ENCODE results near the gene ETV6. TPM values are rescaled to one million over a fixed set of nuclear protein-coding genes. Genes with fewer than 3 reads are reported as not detected.

ETV6 gene
- total and polyA plus RNA-seq, 9 of the 15 experiments (the other 6 are each of a cell fraction or from before 2014, with no cell fraction given): 0.81 to 12.7 (median 4.1) TPM

GRCh38 chr12:11686120-11686519, 36.6 kb downstream of the ETV6 start:
- in situ Hi-C loops (cut with MboI) (no loop called here), intact Hi-C loops (cut with micrococcal nuclease) (no loop called here)
- no peaks in the 10 kb centered on the region for H3K9me1 ChIP-seq (ENCODE audit: control insufficient read depth, insufficient read depth, low read length)
- H3K9me3 ChIP-seq (replicated peaks; ENCODE audit: control insufficient read depth, insufficient read depth, low read depth, low read length): no peaks in the 10 kb centered on the region
- H3K27ac ChIP-seq (ENCODE audit: extremely low read depth, low read depth, low read length): no peak overlapping the region
- BruUV-seq (replicated peaks): no TSS peak
- no peaks in the 10 kb centered on the region for H3K4me1 ChIP-seq (replicated peaks in 1 of 2; ENCODE audit: control insufficient read depth in 2 of 2, insufficient read depth in 2 of 2, low read length in 2 of 2)
- H3K27me3 ChIP-seq (ENCODE audit: control insufficient read depth in 2 of 2, insufficient read depth in 2 of 2, low read length in 2 of 2): no peaks in the 10 kb centered on the region
- ChIA-PET POLR2A (no interaction called here), CTCF (ENCODE audit: low intra/inter-chr PET ratio) (no interaction called here)
- no peaks in the 10 kb centered on the region for H4K20me1 ChIP-seq (replicated peaks; ENCODE audit: control insufficient read depth, insufficient read depth, low read length)
- DNase-seq (ENCODE audit: extremely low read depth in 1 of 4, low spot score in 3 of 4): no peak
- no peak for ATAC-seq
- no peaks in the 10 kb centered on the region for H3K36me3 ChIP-seq (ENCODE audit: control insufficient read depth, insufficient read depth, low read length)
- no peak overlapping the region for H3K4me2 ChIP-seq (ENCODE audit: insufficient read depth, low read length)
- WGBS (ENCODE audit: insufficient coverage, low coverage, missing lambda C conversion rate): 89% methylated on average over 2 of the region's 2 CpGs
- peaks cover 4% of the 10 kb centered on the region; the same call in 2 of the 3 replicates for H3K79me2 ChIP-seq (ENCODE audit: control insufficient read depth, insufficient read depth, low read length)
- no peak overlapping the region for H3K9ac ChIP-seq (ENCODE audit: insufficient read depth in 1 of 2, low read depth in 2 of 2, low read length in 2 of 2)
- H3K4me3 ChIP-seq: no peak overlapping the region
- no peak overlapping the region for H2AFZ ChIP-seq (ENCODE audit: low read depth, low read length)
- no peak for TF ChIP-seq RNF2 (IDR thresholded peaks at IDR 0.05)
- TF ChIP-seq, protein P1, sequence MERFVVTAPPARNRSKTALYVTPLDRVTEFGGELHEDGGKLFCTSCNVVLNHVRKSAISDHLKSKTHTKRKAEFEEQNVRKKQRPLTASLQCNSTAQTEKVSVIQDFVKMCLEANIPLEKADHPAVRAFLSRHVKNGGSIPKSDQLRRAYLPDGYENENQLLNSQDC (CRISPR knock-in tag; IDR thresholded peaks at IDR 0.05): no peak
- no peak for TF ChIP-seq TSC22D4 (tag; IDR thresholded peaks at IDR 0.05)
- TF ChIP-seq CCAR2 (IDR thresholded peaks at IDR 0.05; ENCODE audit: low read depth, low read length): no peak
- TF ChIP-seq DIDO1 (tag; IDR thresholded peaks at IDR 0.05; ENCODE audit: low read depth): no peak
- no peak for TF ChIP-seq ZBED1 (IDR thresholded peaks at IDR 0.05)
- no peak for TF ChIP-seq STAT5B (CRISPR knock-in tag; IDR thresholded peaks at IDR 0.05)
- TF ChIP-seq IRF2 (CRISPR knock-in tag; IDR thresholded peaks at IDR 0.05): no peak
- no peak for TF ChIP-seq MTF1 (CRISPR knock-in tag; IDR thresholded peaks at IDR 0.05; ENCODE audit: borderline replicate concordance)
- no peak for TF ChIP-seq ZFP30 (CRISPR knock-in tag; IDR thresholded peaks at IDR 0.05; ENCODE audit: borderline replicate concordance)
- TF ChIP-seq ZBTB7A (IDR thresholded peaks at IDR 0.05; ENCODE audit: borderline replicate concordance, control insufficient read depth, low read depth, low read length): no peak
- TF ChIP-seq KLF6 (CRISPR knock-in tag; IDR thresholded peaks at IDR 0.05; ENCODE audit: borderline replicate concordance): no peak
- TF ChIP-seq, protein P2, sequence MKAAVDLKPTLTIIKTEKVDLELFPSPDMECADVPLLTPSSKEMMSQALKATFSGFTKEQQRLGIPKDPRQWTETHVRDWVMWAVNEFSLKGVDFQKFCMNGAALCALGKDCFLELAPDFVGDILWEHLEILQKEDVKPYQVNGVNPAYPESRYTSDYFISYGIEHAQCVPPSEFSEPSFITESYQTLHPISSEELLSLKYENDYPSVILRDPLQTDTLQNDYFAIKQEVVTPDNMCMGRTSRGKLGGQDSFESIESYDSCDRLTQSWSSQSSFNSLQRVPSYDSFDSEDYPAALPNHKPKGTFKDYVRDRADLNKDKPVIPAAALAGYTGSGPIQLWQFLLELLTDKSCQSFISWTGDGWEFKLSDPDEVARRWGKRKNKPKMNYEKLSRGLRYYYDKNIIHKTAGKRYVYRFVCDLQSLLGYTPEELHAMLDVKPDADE (conservative IDR thresholded peaks at IDR 0.05; ENCODE audit: control insufficient read depth, low read depth, low read length): no peak
- TF ChIP-seq CBFB (CRISPR knock-in tag; IDR thresholded peaks at IDR 0.05): no peak
- no peak for TF ChIP-seq MEF2D (tag; conservative IDR thresholded peaks at IDR 0.05; ENCODE audit: low read depth)
- no peak for TF ChIP-seq PTBP1 (IDR thresholded peaks at IDR 0.05; ENCODE audit: low read depth, low read length)
- TF ChIP-seq NCOA1 (IDR thresholded peaks at IDR 0.05; ENCODE audit: low read depth): no peak
- FAIRE-seq: no peak
